GM21390 (cell line): Measurements from ENCODE around the gene S1PR5.
"Not testable (repeated sequence)": the region's sequence is repeated elsewhere in the genome, so short reads cannot be mapped to it uniquely, and the experiment has no call there.

ENCODE experiments used
- ATAC-seq: cut with Tn5 transposase; IDR thresholded peaks from one replicate; pipeline ENCODE4 v1.9.1; 2021; ENCODE audit not compliant: unreplicated experiment

The S1PR5 gene, protein sequence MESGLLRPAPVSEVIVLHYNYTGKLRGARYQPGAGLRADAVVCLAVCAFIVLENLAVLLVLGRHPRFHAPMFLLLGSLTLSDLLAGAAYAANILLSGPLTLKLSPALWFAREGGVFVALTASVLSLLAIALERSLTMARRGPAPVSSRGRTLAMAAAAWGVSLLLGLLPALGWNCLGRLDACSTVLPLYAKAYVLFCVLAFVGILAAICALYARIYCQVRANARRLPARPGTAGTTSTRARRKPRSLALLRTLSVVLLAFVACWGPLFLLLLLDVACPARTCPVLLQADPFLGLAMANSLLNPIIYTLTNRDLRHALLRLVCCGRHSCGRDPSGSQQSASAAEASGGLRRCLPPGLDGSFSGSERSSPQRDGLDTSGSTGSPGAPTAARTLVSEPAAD

DNA sequence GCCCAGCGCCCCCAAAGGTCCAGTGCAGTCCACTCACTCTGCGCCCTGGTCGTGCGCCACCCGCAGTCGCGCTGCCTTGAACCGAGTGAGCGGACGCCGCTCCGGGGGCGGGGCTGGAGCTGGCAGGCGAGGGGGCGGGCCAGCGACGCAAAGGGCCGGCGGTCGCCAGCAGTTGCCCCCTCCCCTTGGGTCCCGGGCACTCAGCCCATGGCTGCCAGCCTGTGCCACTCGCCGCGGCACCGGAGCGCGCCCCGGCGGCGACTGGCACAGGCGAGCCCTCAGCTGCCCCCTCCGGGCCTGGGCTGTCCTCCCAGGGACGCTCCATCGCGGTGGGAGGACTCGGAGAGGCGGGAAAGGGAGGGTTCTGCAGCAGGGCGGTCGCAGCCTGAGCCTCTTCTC is at the start of gene S1PR5:
TSS of gene S1PR5 (minus strand) at position 87 of the 399 bp plus-strand sequence. CDS start 2,436 bp downstream, outside the sequence.
- ATAC-seq = no peak

DNA sequence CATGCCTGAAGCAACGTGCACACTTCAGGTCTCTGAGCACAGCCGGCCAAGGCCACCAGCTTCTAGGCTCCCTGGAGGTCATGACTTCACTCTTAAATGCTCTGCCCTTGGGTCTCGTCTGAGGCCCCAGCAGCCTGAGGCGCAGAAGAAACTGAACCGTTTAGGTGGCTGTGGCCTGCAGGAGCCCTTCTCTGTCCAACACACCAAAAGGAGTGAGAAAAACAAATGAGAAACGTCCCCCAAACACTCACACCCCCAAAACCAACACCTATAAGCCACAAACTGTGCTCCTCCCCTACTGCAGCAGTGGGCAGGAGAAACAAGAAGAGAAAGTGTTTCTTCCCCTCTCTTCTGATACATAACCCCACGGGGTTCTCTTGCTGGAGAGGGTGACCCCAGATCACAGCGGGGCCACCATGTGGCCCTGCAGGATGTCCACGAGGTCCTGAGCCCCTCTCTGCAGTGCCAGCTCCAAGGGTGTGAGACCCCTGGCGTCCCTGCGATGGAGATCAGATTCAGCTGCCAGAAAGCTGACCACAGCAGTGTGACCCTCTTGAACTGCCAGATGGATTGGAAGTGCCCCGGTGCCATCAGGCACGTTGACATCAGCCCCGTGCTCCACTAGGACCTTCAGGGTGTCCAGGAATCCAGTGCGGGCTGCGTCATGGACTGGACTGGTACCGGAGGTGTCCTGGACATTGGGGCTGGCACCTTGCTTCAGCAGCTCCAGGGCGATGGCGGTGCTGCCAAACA is 49.6 kb upstream of the S1PR5 start:
- no peak for ATAC-seq

DNA sequence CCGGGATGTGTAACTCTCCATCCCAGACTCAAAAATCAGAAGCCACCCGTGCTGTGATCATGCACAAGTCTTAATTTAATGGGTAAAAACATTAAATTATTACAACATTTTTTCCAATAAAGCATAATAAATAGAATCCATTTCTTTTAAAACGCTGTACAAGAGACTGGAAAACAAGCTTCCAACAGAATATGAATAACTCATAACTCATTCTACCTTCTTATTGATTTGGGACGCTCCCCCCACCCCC is 49.1 kb upstream of the S1PR5 start:
- no peak for ATAC-seq

DNA sequence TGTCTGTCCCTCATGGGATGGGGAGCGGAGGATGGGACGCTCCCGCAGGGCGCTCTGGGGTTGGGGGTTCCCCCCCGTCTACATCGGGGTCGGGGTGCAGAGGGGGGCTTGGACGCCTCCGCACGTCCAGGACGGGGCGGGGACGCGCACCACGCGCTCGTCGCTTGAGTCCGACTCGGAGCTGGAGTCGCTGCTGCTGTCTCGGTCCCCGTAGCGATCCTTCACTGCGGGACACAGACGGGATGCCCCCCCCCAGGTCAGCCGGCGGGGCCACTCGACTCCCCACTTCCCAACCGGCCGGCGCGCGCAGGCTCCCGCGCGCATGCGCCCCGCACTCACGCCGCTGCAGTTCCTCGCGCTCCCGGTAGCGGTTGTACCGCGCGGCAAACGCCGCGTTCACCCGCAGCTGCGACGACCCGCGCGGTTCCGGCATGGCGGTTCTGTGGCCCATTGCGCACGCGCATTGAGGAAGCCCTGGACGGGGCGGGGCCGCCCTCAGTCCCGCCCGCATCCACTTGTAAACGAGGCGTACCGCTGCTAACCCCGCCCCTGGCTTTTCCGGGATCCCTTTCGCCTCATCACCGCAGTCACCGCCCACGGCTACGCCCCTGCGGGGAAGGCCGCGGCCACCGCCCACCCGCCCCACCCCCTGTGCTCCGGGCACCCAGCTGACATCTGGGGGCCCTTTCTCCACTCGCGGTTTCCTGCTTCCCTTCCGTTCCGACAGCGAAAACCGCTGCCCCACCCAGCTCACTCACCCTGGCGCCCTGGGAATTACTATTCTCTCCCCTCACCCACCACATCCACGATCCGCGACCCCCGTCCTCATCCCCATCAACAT is 48.5 kb upstream of the S1PR5 start, which contains the start of gene KRI1:
TSS of gene KRI1 (minus strand) at position 444 of the 841 bp plus-strand sequence. CDS start at position 433, 11 bp downstream.
- peak; percentile 40 for ATAC-seq

DNA sequence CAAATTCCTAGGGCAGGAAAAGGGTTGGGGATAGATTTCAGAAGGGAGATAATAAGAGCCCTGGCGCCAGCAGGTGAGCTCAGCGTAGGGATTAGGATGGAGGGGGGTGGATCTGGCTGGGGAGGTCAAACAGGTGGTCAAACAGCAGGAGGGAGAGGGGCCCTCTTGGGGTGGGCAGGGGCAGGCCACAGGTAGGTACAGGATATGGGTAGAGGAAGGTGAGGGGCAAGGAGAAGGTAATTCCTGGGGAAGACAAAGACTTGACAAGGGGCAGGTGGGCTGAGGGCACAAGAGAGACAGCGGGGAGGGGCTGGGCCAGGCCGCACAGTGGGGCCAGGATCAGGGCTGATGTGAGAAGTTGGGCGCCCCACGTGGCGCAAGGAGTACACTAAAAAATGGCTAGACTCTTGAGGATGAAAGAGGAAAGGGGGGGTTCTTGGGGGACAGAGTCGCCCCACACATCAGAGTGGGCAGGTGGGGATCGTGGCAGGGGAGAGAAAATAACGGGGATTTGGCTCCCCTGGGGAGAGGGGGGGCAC is 47.9 kb upstream of the S1PR5 start:
- ATAC-seq = no peak

DNA sequence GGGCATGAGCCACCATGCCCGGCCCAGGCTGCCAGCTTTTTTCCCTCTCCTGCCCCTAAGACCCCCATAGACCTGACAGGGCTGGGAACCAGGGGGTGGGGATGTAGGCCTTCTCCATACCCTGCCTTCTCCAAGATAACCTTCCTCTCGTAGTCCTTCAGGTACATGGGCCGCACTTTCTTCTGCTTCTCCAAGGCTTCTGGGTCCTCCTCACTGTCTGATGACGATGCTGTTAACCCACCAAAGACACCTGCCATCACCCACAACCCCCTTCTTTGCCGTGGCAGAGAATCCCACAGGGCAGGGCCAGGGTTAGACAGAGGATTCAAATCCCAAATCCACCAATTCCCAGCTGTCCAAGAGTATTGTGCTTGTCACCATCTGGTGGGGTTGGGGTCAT is 45.4 kb upstream of the S1PR5 start:
- ATAC-seq = no peak

DNA sequence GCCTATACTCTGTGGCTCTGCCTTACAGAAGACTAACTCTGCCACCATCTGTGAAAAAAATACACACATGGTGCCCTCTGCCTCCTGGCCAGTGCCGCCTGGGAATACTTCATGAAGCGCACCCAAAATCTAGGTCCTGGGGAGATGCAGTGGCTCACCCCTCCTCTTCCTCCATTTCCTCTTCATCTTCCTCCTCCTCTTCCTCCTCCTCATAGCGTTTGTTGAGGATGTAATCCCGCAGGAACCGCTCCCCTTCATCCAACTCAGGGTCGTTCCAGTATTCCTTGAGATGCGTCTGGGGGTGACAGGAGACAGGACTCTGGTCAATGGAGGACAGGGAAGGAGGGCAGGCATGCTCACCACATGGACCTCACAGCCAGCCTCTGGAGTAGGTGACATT is 42.9 kb upstream of the S1PR5 start:
- no peak for ATAC-seq

DNA sequence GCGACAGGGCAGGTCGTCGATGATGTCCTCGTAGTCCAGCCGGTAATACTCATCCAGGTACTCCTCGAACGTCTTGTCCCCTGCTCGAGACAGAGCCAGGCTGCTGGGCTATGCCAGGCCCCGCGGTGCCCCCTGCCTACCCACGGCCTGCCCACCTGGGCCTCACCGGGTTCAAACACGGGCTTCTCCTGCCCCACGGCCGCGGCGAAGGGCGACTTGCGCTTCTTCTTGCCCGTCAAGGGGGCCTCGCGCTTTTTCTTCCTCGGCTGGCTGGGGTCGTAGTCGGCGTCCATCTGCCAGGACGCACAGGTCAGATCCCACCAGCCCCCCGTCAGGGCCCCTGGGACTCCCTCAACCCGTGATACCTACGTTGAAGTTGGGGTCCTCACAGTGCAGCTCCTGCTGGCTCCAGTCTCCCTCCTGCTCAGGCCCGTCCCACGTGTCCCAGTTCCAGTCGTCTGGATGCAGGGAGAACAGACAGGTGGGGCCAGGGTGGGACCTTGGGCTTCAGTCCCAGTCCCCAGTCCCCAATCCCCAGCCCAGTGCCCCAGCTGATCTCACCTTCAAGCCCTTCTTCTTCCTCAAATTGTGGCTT is 40.5 kb upstream of the S1PR5 start:
- ATAC-seq = no peak

DNA sequence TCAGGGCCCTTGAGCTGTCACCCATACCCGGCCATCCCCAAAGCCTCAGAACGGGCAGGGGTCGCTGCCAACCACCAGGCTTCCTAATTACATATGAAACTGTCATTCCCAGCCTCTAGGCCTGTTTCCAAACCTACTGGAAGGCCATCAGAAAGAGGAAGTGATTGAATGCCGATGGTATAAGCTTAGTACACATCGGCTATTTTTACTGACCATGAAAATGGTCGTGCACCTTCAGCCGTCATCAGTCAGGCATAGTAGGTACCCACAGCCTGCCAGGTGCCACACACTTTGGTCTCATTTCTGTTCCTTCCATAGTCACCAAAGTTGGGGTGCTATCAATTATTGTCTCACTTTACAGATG is 38.3 kb upstream of the S1PR5 start:
- ATAC-seq = no peak

DNA sequence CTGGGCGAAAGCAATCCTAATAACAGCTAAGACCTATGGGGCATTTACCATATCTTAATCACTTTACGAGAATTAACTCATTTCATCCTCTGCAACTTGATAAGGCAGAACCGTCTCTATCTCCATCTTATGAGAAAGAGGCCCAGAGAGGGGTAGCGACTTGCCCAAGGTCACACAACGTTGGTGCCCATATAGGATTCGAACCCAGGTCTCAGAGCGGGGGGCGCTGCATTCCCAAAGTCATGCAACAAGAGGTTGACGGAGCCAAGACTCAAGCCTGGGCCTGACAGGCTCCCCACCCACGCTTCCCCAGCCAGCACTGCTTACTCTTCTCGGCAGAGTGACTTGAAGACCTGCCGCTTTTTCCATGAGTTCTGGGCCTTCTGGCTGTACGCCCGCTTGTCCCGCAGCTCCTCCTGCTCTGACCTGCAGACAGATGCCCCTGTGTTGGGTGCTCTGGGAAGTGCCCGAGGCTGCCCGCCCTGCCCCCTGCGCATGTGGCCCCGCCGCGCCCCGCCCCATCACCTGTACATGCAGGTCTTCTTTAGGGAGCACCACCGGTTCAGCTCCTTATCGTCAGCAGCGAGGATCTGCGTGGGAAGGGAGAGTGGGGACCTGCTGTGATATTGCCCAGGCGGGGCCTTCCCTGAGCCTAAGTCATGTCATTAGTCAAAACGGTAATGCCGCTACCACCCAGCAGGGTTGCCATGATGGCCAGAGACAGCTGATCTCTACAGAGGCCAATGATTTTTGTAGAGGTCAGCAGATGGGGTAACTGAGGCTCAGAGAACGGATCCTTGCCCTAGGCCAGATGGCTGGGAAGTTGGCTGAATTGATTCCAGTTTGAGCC is 37.7 kb upstream of the S1PR5 start:
- no peak for ATAC-seq

DNA sequence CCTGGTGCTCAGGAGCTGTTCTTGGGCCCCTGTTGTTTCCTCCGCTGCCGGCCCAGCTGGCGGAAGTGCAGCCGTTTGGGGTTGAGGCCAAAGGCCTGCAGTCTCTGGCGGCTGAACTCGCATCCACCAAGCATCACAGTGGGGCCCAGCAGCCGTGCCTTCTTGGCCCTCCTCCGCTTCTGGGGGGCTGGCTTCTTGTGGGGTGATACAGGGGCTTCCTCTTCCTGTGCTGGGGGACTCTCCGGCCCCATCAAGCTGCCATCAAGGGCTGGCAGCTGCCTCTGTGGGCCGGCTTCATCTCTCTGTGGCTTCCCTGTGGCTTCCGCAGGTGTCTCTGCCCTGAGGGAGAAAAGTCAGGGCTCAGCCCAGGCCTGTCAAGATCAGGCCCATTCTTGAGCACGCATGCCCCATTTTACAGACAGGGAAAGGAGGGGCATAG is 36.7 kb upstream of the S1PR5 start:
- ATAC-seq = no peak

DNA sequence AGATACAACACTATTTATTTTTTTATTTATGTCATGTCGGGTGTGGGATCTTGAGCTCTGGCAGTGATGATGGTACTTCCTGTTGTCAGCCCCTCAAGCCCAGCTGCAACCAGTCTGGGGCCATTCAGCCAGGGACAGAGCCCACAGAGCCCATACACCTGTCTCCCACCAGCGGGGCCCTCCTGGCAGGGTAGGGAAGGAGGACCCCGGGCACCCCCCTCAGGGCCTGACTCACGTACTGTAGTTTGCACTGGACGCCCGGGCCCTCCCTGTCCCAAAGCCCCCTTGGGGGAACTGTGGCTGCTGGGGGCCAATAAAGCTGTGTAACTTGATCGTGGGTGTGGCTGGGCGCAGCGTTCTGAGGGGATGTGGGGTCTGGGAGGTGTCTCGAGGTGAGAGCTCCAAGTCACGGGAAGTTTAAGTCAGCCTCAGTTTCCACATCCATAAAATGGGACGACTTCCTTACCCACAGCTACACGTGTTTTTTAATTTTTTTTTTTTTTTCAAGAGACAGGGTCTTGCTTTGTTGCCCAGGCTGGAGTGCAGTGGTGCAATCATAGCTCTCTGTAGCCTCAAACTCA is 35.9 kb upstream of the S1PR5 start:
- no peak for ATAC-seq

DNA sequence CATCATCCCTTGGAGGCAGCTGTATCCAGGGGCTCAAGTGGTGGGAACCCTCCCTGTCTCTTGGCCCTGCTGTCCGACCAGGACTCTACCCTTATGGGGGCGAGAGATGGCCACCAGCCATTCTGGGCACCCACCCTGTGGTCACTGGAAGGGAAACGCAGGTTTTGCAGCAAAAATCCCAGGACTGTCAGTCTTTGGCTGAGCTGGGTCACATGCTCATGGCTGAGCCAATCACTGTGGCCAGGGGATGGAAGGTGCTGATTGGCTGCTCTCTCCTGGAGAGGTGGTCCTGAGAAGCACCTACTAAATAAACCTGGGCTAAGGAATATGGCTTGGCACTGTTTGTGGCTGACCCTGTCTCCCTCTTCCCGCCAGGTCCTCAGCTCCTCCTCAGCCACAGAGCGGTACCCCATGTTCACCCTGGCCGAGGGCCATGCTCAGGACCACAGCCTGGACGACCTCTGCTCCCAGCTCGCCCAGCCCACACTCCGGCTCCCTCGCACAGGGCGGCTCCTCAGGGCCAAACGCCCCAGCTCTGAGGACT is 35.3 kb upstream of the S1PR5 start:
- no peak for ATAC-seq

DNA sequence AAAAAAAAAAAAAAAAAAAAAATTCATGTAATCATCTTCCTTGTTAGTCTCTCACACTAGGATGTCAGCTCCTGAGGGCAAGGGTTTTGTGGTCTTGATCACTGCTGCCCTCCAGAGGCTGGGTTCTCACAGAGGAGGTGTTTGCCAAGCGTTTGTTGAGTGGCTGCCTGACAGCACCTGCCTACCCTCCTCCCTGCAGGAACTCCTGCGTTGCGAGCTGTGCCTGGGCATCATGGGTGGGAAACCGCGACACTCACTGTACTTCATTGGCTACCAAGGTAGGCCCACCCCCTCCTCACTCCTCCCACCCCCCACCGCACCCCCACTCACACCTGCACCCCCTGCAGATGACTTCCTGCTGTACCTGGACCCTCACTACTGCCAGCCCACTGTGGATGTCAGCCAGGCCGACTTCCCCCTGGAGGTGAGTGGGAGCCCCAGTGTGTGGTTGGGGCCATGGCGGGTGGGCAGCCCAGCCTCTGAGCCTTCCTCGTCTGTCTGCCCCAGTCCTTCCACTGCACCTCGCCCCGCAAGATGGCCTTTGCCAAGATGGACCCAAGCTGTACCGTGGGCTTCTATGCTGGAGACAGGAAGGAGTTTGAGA is 34.6 kb upstream of the S1PR5 start:
- no peak for ATAC-seq

DNA sequence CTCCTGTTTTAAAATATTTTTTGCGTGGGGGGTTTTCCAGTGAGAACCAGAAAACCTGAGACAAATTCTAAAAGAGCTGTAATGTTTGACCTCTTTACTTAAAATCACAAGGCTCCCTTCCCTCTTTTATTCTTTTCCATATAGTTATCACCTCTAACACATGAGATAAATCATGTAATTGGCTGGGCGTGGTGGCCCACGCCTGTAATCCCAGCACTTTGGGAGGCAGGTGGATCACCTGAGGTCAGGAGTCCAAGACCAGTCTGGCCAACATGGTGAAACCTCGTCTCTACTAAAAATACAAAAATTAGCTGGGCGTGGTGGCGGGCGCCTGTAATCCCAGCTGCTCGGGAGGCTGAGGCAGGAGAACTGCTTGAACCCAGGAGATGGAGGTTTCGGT is 33.8 kb upstream of the S1PR5 start:
- ATAC-seq = not testable (repeated sequence)

DNA sequence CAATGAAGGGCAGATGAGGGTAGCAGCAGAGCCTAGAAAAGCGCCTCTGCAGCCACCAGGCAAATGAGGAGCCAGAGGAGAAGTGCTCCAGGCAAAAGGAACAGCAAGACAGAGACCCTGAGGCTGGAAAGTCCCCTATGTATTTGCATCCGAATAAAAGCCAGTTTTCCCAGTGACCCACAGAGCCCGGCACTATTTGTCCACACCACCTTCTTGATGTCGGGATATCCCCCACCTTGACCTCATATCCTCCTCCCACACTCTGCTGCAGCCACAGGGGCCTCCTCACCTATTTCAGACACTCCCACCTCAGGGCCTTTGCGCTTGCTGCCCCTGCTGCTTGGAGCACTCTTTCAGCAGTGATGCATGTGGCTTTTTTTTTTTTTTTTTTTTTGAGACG is 33.1 kb upstream of the S1PR5 start:
- no peak for ATAC-seq

DNA sequence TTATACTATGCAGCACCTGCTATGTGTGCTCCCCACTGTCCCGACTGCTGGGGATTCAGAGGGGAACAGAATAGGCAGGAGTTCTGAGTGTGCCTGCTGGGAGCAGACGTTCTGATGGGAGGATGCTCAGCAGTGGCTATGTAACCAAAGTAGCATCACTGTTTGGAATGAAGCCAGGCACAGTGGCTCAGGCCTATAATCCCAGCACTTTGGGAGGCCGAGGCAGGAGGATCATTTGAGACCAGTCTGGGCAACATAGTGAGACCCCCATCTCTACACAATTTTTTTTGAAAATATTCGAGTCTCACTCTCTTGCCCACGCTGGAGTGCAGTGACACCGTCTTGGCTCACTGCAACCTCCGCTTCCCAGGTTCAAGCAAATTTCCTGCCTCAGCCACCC is 32.5 kb upstream of the S1PR5 start:
- ATAC-seq = no peak

DNA sequence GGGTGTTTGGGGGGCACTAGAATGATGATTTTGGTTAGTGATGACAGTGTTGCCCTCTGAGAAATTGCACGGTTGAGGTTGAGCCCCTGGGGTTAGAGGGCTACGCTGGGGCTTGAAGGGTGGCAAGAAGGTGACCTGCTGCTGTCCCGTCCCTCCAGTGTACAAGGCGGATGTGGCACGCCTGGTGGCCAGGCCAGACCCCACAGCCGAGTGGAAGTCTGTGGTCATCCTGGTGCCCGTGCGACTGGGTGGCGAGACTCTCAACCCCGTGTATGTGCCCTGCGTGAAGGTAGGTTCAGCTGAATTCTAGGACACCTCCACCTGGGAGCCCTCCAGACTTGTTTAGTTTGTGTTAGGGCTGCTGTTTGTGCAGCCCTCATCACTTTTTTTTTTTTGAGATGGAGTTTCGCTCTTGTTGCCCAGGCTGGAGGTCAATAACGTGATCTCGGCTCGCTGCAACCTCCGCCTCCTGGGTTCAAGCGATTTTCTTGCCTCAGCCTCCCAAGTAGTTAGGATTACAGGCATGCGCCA is 31.6 kb upstream of the S1PR5 start:
- ATAC-seq = no peak

DNA sequence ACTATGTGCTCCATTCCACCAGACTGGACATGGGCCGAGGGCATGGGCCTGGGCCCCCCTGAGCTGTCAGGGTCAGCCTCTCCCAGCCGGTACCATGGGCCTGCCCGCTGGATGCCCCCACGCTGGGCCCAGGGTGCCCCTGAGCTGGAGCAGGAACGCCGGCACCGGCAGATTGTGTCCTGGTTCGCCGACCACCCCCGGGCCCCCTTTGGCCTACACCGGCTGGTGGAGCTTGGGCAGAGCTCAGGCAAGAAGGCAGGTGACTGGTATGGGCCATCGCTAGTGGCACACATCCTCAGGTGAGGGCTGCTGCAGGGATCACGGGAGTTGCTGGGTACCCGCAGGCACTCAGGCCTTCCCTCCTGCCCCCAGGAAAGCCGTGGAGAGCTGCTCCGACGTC is 29.6 kb upstream of the S1PR5 start:
- ATAC-seq = no peak
